Fibroblast of the aortic adventitia (primary cell): ENCODE measurements around the gene EPHA2. TPM values are rescaled to one million over a fixed set of nuclear protein-coding genes. Genes with fewer than 3 reads are reported as not detected.

Experiments used
- DNase-seq: peaks from one replicate; pipeline ENCODE4 v3.0.0-alpha.2; 2010; ENCODE audit warnings: low read depth
- H3K4me3 ChIP-seq: 2 replicates; pipeline ENCODE4 v1.5.1; 2011; ENCODE audit warnings: low read depth, mild to moderate bottlenecking, control low read depth, low read length, moderate library complexity
- total RNA-seq: library from RNA; depleted of rRNA; stranded (reverse); fragments of >200 nt; gene quantifications from 2 replicates; pipeline ENCODE4 v1.2.3, GENCODE V29; 2012; ENCODE audit warnings: low replicate concordance
- TF ChIP-seq, protein P1 (sequence below): IDR thresholded peaks from 2 replicates; pipeline ENCODE4 v1.5.1; 2011; ENCODE audit warnings: mild to moderate bottlenecking, low read length, control low read depth, inconsistent platforms; ENCODE audit not compliant: insufficient read depth

The EPHA2 gene
- total RNA-seq, 1 donor = 7.9 TPM

GRCh38 chr1:16099412-16099811 lies 56.5 kb downstream of the EPHA2 start:
- TF ChIP-seq, protein P1, sequence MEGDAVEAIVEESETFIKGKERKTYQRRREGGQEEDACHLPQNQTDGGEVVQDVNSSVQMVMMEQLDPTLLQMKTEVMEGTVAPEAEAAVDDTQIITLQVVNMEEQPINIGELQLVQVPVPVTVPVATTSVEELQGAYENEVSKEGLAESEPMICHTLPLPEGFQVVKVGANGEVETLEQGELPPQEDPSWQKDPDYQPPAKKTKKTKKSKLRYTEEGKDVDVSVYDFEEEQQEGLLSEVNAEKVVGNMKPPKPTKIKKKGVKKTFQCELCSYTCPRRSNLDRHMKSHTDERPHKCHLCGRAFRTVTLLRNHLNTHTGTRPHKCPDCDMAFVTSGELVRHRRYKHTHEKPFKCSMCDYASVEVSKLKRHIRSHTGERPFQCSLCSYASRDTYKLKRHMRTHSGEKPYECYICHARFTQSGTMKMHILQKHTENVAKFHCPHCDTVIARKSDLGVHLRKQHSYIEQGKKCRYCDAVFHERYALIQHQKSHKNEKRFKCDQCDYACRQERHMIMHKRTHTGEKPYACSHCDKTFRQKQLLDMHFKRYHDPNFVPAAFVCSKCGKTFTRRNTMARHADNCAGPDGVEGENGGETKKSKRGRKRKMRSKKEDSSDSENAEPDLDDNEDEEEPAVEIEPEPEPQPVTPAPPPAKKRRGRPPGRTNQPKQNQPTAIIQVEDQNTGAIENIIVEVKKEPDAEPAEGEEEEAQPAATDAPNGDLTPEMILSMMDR = no peak

GRCh38 chr1:16095447-16095846 lies 60.4 kb downstream of the EPHA2 start:
- H3K4me3 ChIP-seq = no peak overlapping the region
- no peak for DNase-seq

More at GRCh38 chr1:16099412-16099811, 56.5 kb downstream of the EPHA2 start:
- no peak for DNase-seq
- H3K4me3 ChIP-seq = no peak overlapping the region

GRCh38 chr1:16094453-16095158 lies 61.3 kb downstream of the EPHA2 start:
- no peak overlapping the region for H3K4me3 ChIP-seq
- no peak for DNase-seq
- TF ChIP-seq, protein P1 = no peak

More at GRCh38 chr1:16095447-16095846, 60.4 kb downstream of the EPHA2 start:
- TF ChIP-seq, protein P1 = no peak

- no peak for DNase-seq
- H3K4me3 ChIP-seq = no peak overlapping the region
- TF ChIP-seq, protein P1 = no peak
These were observed 62.3 kb downstream of the EPHA2 start for GRCh38 chr1:16093611-16094010.

- H3K4me3 ChIP-seq = no peak overlapping the region
- DNase-seq = no peak
- TF ChIP-seq, protein P1 = no peak
These were observed 62.9 kb downstream of the EPHA2 start for GRCh38 chr1:16092923-16093511.

GRCh38 chr1:16092097-16092922 lies 63.6 kb downstream of the EPHA2 start:
- DNase-seq = no peak
- TF ChIP-seq, protein P1 = no peak
- H3K4me3 ChIP-seq = no peak overlapping the region
